Measurements from ENCODE around the gene SRGAP3.

DNA sequence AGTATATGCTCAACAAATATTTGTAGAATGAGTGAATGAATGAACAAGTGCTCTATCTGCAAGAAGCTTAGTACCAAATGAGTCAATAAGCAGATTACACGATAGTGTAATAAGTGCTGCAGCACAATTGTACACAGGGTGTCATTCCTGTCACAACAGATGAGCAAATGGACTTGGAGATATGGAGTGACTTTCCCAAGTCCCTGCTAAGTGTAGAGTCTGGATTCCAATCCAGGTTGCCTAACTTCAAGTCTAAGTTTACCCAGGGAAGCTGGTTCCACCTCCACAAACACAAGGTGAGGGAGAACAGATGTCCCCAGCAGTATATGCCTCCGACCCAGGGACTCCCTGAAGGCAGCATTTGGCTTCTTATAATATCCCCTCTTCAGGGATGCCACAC lies 208.4 kb downstream of the SRGAP3 start:
- TF ChIP-seq, protein P1, sequence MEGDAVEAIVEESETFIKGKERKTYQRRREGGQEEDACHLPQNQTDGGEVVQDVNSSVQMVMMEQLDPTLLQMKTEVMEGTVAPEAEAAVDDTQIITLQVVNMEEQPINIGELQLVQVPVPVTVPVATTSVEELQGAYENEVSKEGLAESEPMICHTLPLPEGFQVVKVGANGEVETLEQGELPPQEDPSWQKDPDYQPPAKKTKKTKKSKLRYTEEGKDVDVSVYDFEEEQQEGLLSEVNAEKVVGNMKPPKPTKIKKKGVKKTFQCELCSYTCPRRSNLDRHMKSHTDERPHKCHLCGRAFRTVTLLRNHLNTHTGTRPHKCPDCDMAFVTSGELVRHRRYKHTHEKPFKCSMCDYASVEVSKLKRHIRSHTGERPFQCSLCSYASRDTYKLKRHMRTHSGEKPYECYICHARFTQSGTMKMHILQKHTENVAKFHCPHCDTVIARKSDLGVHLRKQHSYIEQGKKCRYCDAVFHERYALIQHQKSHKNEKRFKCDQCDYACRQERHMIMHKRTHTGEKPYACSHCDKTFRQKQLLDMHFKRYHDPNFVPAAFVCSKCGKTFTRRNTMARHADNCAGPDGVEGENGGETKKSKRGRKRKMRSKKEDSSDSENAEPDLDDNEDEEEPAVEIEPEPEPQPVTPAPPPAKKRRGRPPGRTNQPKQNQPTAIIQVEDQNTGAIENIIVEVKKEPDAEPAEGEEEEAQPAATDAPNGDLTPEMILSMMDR (conservative IDR thresholded peaks at IDR 0.05), result no peak
- TF ChIP-seq ZFX (IDR thresholded peaks at IDR 0.05), result no peak

All from C4-2B (cell line).